HL-60 (cell line): ENCODE results near the gene PLOD1.

Source experiments
- CTCF ChIP-seq: IDR thresholded peaks from one replicate; pipeline ENCODE4 v1.5.1; 2011; ENCODE audit warnings: low read length, control low read depth, inconsistent platforms; ENCODE audit not compliant: insufficient read depth
- GABPA ChIP-seq: IDR thresholded peaks from 2 replicates; pipeline ENCODE4 v1.6.1; 2012; ENCODE audit warnings: low read depth
- POLR2AphosphoS5 ChIP-seq: IDR thresholded peaks from 2 replicates; pipeline ENCODE4 v1.6.1; 2012; ENCODE audit warnings: low read depth
- SPI1 ChIP-seq: IDR thresholded peaks from 2 replicates; pipeline ENCODE4 v1.6.1; 2012; ENCODE audit warnings: low read depth, mild to moderate bottlenecking, borderline replicate concordance

- no peak for TF ChIP-seq CTCF
- TF ChIP-seq SPI1: no peak
- no peak for TF ChIP-seq GABPA
- no peak for TF ChIP-seq POLR2AphosphoS5
Observed at GRCh38 chr1:11904978-11905377, 29.5 kb upstream of the PLOD1 start.
